ENCODE data around the gene HNRNPL.

DNA sequence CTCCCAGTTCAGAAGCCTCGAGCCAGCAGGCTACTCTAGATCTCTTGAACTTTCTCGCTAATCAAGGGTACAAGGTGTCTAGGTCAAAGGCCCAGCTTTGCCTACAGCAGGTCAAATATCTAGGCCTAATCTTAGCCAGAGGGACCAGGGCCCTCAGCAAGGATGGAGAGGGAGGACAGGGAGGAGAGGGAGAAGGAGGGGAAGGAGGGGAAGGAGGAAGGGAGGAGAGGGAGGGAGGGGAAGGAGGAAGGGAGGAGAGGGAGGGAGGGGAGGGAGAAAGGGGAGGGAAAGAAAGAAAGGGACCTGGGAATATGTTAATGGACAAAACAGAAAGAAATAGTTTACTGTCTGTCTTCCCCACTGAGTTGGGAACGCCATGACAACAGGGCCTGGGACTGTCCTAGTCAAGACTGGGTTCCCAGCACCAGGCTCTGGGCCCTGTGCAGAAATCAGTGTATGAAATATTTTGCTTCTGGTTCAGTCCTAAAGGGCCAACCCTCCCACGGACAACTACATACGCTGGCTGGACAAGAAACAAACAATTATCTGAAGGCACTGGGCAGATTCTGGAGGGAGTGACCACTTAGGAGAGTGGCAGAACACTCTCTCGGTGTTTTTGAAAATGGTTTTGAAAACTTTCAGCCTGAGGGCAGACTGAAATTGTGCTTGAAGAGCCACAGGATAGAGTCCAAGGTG is 22.8 kb downstream of the HNRNPL start:
- TF ChIP-seq, protein P1, sequence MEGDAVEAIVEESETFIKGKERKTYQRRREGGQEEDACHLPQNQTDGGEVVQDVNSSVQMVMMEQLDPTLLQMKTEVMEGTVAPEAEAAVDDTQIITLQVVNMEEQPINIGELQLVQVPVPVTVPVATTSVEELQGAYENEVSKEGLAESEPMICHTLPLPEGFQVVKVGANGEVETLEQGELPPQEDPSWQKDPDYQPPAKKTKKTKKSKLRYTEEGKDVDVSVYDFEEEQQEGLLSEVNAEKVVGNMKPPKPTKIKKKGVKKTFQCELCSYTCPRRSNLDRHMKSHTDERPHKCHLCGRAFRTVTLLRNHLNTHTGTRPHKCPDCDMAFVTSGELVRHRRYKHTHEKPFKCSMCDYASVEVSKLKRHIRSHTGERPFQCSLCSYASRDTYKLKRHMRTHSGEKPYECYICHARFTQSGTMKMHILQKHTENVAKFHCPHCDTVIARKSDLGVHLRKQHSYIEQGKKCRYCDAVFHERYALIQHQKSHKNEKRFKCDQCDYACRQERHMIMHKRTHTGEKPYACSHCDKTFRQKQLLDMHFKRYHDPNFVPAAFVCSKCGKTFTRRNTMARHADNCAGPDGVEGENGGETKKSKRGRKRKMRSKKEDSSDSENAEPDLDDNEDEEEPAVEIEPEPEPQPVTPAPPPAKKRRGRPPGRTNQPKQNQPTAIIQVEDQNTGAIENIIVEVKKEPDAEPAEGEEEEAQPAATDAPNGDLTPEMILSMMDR (IDR thresholded peaks at IDR 0.05; ENCODE audit: low read depth, low read length) = no peak
- TF ChIP-seq POLR2A (IDR thresholded peaks at IDR 0.05; ENCODE audit: extremely low read depth, insufficient read length) (no peak), MYC (IDR thresholded peaks at IDR 0.05; ENCODE audit: low read depth, low read length) (no peak)
- TF ChIP-seq, protein P2, sequence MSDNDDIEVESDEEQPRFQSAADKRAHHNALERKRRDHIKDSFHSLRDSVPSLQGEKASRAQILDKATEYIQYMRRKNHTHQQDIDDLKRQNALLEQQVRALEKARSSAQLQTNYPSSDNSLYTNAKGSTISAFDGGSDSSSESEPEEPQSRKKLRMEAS (IDR thresholded peaks at IDR 0.05; ENCODE audit: low read depth, low read length) = no peak
